OCI-LY7 (cell line): ENCODE measurements around the gene LRRTM1. TPM values are rescaled to one million over a fixed set of nuclear protein-coding genes. Genes with fewer than 3 reads are reported as not detected.

ENCODE experiments used
- Bru-seq: library from RNA; stranded (reverse); fragments of 400-500 nt; gene quantifications from one replicate; lab custom pipeline; 2021; lab: Mats Ljungman, UMichigan
- BruChase-seq, 2 experiments: library from RNA; stranded (reverse); fragments of 400-500 nt; gene quantifications; one replicate each; lab custom pipeline; 2021; lab: Mats Ljungman, UMichigan
- BruUV-seq: library from RNA; stranded (reverse); fragments of 400-500 nt; replicated peaks from 2 replicates; lab custom pipeline; 2021; lab: Mats Ljungman, UMichigan
- CTCF ChIA-PET: fragments of 300-600 bp; sonication (Branson Sonifier 250); formaldehyde crosslinking; loops from one replicate; lab custom pipeline; 2022; ENCODE audit warnings: antibody characterized with exemption; ENCODE audit not compliant: unreplicated experiment; lab: Charles Lee
- POLR2A ChIA-PET: fragments of 300-600 bp; sonication (Branson Sonifier 250); formaldehyde crosslinking; loops from one replicate; lab custom pipeline; 2022; ENCODE audit warnings: antibody characterized with exemption; lab: Charles Lee
- DNase-seq: peaks from one replicate; pipeline ENCODE4 v3.0.0-alpha.2; 2015; ENCODE audit warnings: low spot score
- H2AFZ ChIP-seq: fragments of 200-600 bp; sonication (generic), shearing (Covaris generic); 2 replicates; pipeline ENCODE4 v1.6.1; 2014; ENCODE audit warnings: mild to moderate bottlenecking, antibody characterized with exemption, low read length, moderate library complexity
- H3K27ac ChIP-seq: fragments of 200-600 bp; sonication (generic); 2 replicates; pipeline ENCODE4 v1.5.1; 2014; ENCODE audit warnings: mixed run types, low read depth, mild to moderate bottlenecking, moderate library complexity, low read length, inconsistent platforms; ENCODE audit not compliant: poor library complexity, severe bottlenecking
- H3K36me3 ChIP-seq: fragments of 200-600 bp; sonication (generic); 2 replicates; pipeline ENCODE4 v1.6.1; 2014; ENCODE audit warnings: mild to moderate bottlenecking, antibody characterized with exemption, low read length, moderate library complexity, mixed read lengths; ENCODE audit not compliant: insufficient read depth
- H3K4me1 ChIP-seq: fragments of 200-600 bp; sonication (generic); 2 replicates; pipeline ENCODE4 v1.5.1; 2014; ENCODE audit warnings: mild to moderate bottlenecking, low read length; ENCODE audit not compliant: insufficient read depth, poor library complexity, severe bottlenecking
- H3K4me2 ChIP-seq: fragments of 200-600 bp; sonication (generic); 2 replicates; pipeline ENCODE4 v1.6.1; 2014; ENCODE audit warnings: mild to moderate bottlenecking, low read length
- H3K4me3 ChIP-seq: fragments of 200-600 bp; sonication (generic); 2 replicates; pipeline ENCODE4 v1.5.1; 2014; ENCODE audit warnings: mild to moderate bottlenecking, low read depth, low read length; ENCODE audit not compliant: poor library complexity, severe bottlenecking
- H3K79me2 ChIP-seq: fragments of 200-600 bp; sonication (generic); 2 replicates; pipeline ENCODE4 v1.6.1; 2016; ENCODE audit warnings: low read depth, mild to moderate bottlenecking, low read length, moderate library complexity, mixed read lengths; ENCODE audit not compliant: insufficient read depth
- H3K9me2 ChIP-seq: fragments of 200-600 bp; sonication (generic); 2 replicates; pipeline ENCODE4 v1.6.1; 2016; ENCODE audit warnings: mild to moderate bottlenecking, low read length, mixed read lengths; ENCODE audit not compliant: insufficient read depth
- H3K9me3 ChIP-seq: fragments of 200-600 bp; sonication (generic); 2 replicates; pipeline ENCODE4 v1.6.1; 2014; ENCODE audit warnings: mild to moderate bottlenecking, mixed run types, low read length, mixed read lengths
- H4K20me1 ChIP-seq: fragments of 200-600 bp; sonication (generic); 2 replicates; pipeline ENCODE4 v1.6.1; 2014; ENCODE audit warnings: mild to moderate bottlenecking, antibody characterized with exemption, low read length, moderate library complexity, mixed read lengths; ENCODE audit not compliant: insufficient read depth
- EZH2phosphoT487 ChIP-seq: fragments of 200-600 bp; sonication (generic); IDR thresholded peaks from 2 replicates; pipeline ENCODE4 v1.6.1; 2018; ENCODE audit warnings: low read depth, borderline replicate concordance, mild to moderate bottlenecking, mixed run types, antibody characterized with exemption, low read length, moderate library complexity, mixed read lengths
- intact Hi-C: fragments of 100-400 bp; cut with micrococcal nuclease; formaldehyde crosslinking; loops from one replicate; pipeline ENCODE4 v1.10.0; 2022; ENCODE audit not compliant: unreplicated experiment
- long read RNA-seq: library from polyadenylated mRNA; stranded (forward); transcript quantifications from one replicate; pipeline ENCODE4 v2.0.0, GENCODE V29; 2022
- total RNA-seq, 2 experiments: library from RNA; depleted of rRNA in 1 of 2; stranded (reverse); fragments of >200 nt in 1 of 2; shearing (Covaris generic) in 1 of 2; gene quantifications; 2 replicates each; pipeline ENCODE4 v1.2.3, GENCODE V29; 2014 to 2022
- TF ChIP-seq, protein P1 (sequence below): fragments of 200-600 bp; sonication (generic); conservative IDR thresholded peaks from 2 replicates; pipeline ENCODE4 v1.5.1; 2014; ENCODE audit warnings: mild to moderate bottlenecking, antibody characterized with exemption, low read length, moderate library complexity, mixed read lengths

LRRTM1 gene, protein sequence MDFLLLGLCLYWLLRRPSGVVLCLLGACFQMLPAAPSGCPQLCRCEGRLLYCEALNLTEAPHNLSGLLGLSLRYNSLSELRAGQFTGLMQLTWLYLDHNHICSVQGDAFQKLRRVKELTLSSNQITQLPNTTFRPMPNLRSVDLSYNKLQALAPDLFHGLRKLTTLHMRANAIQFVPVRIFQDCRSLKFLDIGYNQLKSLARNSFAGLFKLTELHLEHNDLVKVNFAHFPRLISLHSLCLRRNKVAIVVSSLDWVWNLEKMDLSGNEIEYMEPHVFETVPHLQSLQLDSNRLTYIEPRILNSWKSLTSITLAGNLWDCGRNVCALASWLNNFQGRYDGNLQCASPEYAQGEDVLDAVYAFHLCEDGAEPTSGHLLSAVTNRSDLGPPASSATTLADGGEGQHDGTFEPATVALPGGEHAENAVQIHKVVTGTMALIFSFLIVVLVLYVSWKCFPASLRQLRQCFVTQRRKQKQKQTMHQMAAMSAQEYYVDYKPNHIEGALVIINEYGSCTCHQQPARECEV
- total RNA-seq (2014; rRNA removed; shearing (Covaris generic)): not detected in 2 replicates
- not detected in 2 replicates for total RNA-seq (2022)
- Bru-seq, nascent RNA: not detected
- BruChase-seq, experiment 1, labeled RNA remaining after a 6-hour chase: not detected
- BruChase-seq, experiment 2, labeled RNA remaining after a 2-hour chase: not detected
- long read RNA-seq: 0 reads

DNA sequence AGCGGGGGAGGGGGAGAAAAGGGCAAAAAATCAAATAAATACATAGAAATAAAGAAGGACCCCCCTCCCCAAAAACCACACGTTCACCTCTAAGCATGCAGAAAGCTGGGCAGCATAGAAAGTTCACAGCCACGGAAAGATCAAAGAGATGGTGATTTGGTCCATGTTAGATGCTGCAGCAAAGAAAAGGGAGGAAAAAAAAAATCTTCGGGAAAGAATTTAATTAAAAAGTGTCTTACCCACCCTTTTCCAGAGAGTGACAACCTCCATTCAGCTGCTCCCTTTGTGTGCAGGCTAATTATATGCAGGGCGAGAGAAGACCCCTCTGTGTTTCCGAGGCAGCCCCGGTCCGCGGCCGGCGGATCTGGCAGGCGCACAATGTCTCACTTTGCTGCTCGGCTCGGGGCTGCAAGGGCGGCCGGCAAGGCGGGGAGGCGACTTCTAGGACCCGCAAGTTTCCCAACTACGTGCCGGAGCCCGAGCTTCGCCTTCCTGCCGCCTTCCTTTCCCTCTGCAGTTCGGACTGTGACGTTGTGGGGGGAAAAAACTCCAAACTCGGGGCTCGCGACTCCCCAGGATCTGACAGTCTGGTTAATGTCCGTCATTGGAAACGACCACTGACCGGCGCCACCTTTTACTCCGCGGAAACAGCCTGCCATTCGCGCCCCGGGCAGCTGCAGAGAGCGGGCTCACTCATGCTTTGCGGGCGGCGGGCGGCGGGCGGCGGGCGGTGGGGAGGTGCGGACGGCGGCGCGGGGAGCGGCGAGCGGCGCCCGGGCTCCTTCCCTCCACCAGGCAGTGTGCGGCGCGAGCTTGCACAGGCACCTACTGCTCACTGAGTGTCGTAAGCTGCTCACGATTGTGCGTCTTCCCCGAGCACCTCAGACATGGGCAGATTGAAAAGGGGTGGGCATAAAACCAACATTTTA is at the start of gene LRRTM1:
TSS of gene LRRTM1 (minus strand) at position 844 of the 929 bp plus-strand sequence. CDS start 933 bp downstream, outside the sequence.
- TF ChIP-seq, protein P1, sequence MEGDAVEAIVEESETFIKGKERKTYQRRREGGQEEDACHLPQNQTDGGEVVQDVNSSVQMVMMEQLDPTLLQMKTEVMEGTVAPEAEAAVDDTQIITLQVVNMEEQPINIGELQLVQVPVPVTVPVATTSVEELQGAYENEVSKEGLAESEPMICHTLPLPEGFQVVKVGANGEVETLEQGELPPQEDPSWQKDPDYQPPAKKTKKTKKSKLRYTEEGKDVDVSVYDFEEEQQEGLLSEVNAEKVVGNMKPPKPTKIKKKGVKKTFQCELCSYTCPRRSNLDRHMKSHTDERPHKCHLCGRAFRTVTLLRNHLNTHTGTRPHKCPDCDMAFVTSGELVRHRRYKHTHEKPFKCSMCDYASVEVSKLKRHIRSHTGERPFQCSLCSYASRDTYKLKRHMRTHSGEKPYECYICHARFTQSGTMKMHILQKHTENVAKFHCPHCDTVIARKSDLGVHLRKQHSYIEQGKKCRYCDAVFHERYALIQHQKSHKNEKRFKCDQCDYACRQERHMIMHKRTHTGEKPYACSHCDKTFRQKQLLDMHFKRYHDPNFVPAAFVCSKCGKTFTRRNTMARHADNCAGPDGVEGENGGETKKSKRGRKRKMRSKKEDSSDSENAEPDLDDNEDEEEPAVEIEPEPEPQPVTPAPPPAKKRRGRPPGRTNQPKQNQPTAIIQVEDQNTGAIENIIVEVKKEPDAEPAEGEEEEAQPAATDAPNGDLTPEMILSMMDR: no peak
- TF ChIP-seq EZH2phosphoT487: no peak
- H3K36me3 ChIP-seq: no peaks in the 10 kb centered on the region
- H3K4me3 ChIP-seq: no peak within 1 kb of the TSS
- no peak within 1 kb of the TSS for H3K4me2 ChIP-seq
- H3K27ac ChIP-seq: no peak within 1 kb of the TSS
- no peaks in the 10 kb centered on the region for H4K20me1 ChIP-seq
- no peaks in the 10 kb centered on the region for H3K4me1 ChIP-seq
- no TSS peak for BruUV-seq
- no peaks in the 10 kb centered on the region for H3K9me3 ChIP-seq
- H2AFZ ChIP-seq: no peak within 1 kb of the TSS
- ChIA-PET CTCF (no interaction called here), POLR2A (interaction anchor here (0.7 kb wide), 1 partner anchor 637 kb away, joined by 4 read pairs; no protein-coding TSS in a partner anchor)
- no peak for DNase-seq
- intact Hi-C loops: no loop called here
- H3K9me2 ChIP-seq: no peaks in the 10 kb centered on the region
- no peaks in the 10 kb centered on the region for H3K79me2 ChIP-seq

DNA sequence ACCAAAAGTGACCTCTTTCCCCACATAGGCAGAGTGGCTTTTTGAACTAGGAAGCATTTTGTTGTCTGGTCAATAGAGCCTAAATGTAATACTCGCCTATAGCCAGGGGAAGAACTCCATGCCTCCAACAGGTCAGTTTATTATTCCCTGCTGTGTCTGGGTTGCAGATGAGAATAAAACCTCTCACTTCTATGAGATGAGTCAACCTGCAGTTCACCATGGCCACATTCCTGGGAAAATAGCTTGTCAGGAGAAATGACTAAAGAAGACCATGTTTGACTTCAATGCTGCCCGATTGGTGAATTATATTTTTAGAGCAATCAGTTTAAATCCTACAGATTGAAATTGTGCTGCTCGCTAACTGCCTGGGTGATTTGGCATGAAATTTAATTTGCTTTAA is 46.7 kb upstream of the LRRTM1 start:
- Histone ChIP-seq H3K9me2 (no peaks in the 10 kb centered on the region), H3K36me3 (no peaks in the 10 kb centered on the region), H2AFZ (no peak overlapping the region), H3K9me3 (no peaks in the 10 kb centered on the region), H3K4me1 (no peaks in the 10 kb centered on the region), H3K27ac (no peak overlapping the region), H3K4me3 (no peak overlapping the region), H3K79me2 (no peaks in the 10 kb centered on the region), H4K20me1 (no peaks in the 10 kb centered on the region), H3K4me2 (no peak overlapping the region)
- POLR2A ChIA-PET: no interaction called here
- TF ChIP-seq EZH2phosphoT487: no peak
- TF ChIP-seq, protein P1: no peak
- DNase-seq: no peak
- intact Hi-C loops: no loop called here
- CTCF ChIA-PET: no interaction called here
- BruUV-seq: no TSS peak
